T47D (cell line): ENCODE data around the gene GPR17.

ENCODE experiments used
- DNase-seq, 2 experiments: peaks; one replicate each; pipeline versions ENCODE4 v3.0.0 to v3.0.0-alpha.2; 2011 to 2012; ENCODE audit warnings: low read depth in 1 of 2, low spot score in 1 of 2
- JUND ChIP-seq: IDR thresholded peaks from 2 replicates; pipeline ENCODE4 v1.6.1; 2012; ENCODE audit warnings: low read depth
- in situ Hi-C: cut with HindIII; loops from 2 replicates; pipeline ENCODE4 v1.10.0; 2016; ENCODE audit warnings: low sequenced_read_pairs, low pct_unique_long_range_greater_than_20kb

The GPR17 gene

DNA sequence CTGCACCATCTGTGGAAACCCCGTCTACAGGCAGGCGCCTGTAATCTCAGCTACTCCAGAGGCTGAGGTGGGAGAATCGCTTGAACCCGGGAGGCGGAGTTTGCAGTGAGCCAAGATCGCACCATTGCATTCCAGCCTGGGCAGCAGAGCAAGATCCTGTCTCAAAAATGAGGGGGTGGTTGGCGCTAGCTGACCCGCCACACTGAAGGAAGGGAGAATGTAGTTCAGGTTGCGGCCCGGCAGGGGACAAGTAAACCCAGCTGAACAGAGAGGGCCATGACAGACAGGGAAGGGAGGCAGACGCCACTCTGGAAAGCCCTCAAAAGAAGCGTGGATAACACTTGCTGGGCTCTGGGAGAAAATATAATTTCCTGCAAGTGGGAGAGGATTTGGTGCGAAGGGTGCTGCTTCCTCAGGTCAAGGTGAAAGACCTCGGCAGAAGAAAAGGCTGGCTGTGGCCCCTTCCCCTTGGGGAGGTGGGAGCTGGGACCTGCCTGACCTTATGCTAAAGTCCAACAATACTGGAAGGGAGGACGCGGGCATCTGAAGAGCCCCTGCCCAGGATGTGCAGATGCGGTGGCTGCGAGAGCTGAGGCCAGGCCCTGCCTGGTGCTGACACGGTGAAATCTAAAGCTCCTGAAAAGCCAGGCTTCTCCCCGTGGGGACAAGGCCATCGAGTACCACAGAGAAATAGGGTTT, 51.7 kb downstream of the GPR17 start:
- TF ChIP-seq JUND = no peak
- in situ Hi-C loops = no loop called here
- DNase-seq = no peak

- DNase-seq = no peak
- TF ChIP-seq JUND = no peak
- in situ Hi-C loops = no loop called here
Measured at GRCh38 chr2:127698553-127699355, 52.8 kb downstream of the GPR17 start.

- no peak for TF ChIP-seq JUND
- in situ Hi-C loops = no loop called here
- peak in 1 of 2 experiments; percentile 14 for DNase-seq
Measured at GRCh38 chr2:127700527-127701192, 54.7 kb downstream of the GPR17 start.

DNA sequence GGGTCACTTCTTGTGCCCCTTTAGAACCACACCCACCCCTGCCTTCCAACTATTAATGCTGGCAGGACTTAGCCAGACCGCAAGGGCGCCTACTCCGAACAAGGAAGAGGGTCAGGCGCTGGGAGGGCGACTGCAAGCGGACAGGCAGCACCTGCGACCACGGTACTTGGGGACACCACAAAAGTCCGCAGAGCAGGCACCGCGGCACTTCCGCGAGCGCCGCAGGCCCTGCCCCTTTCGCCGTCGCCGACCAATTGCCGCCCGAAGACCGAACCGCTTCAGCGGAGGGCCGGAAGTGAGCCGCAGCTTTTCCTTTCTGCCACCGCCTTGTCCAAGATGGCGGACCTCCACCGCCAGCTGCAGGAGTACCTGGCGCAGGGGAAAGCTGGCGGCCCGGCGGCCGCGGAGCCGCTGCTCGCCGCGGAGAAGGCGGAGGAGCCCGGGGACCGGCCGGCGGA, 55.3 kb downstream of the GPR17 start, which contains the start of gene SFT2D3:
TSS of gene SFT2D3 (plus strand) at position 305 of the 458 bp plus-strand sequence. CDS start at position 337, 32 bp downstream.
- no peak for TF ChIP-seq JUND
- in situ Hi-C loops = no loop called here
- peak; percentile 88 to 93 for DNase-seq

GRCh38 chr2:127701651-127702394, 55.9 kb downstream of the GPR17 start:
- peak; percentile 52 to 75 for DNase-seq
- in situ Hi-C loops = no loop called here
- no peak for TF ChIP-seq JUND
